Midbrain (tissue), 1 donor: ENCODE data around the gene SENP6.
"Not testable (repeated sequence)": the region's sequence is repeated elsewhere in the genome, so short reads cannot be mapped to it uniquely, and the experiment has no call there.

Source experiments
- DNase-seq: peaks from one replicate; lab custom pipeline; 2025; lab: John Stamatoyannopoulos, UW

SENP6 gene

GRCh38 chr6:75601304-75602245 is at the start of gene SENP6:
Gene SENP6 (plus strand): TSS chr6:75601880. CDS start chr6:75602525, 645 bp downstream.
- DNase-seq, result peak; percentile 81

GRCh38 chr6:75556240-75556639 is 45.4 kb upstream of the SENP6 start:
- DNase-seq, result no peak

GRCh38 chr6:75557068-75557467 is 44.6 kb upstream of the SENP6 start:
- no peak for DNase-seq

GRCh38 chr6:75563032-75563431 is 38.6 kb upstream of the SENP6 start:
- no peak for DNase-seq

- no peak for DNase-seq
These were observed 35.4 kb upstream of the SENP6 start for GRCh38 chr6:75566137-75566767.

GRCh38 chr6:75568100-75568499 is 33.6 kb upstream of the SENP6 start:
- no peak for DNase-seq

- no peak for DNase-seq
These were observed 32.7 kb upstream of the SENP6 start for GRCh38 chr6:75568965-75569364.

GRCh38 chr6:75570671-75571070 is 31.0 kb upstream of the SENP6 start:
- DNase-seq, result not testable (repeated sequence)

GRCh38 chr6:75572072-75572471 is 29.6 kb upstream of the SENP6 start:
- DNase-seq, result no peak

- no peak for DNase-seq
These were observed 21.7 kb upstream of the SENP6 start for GRCh38 chr6:75579951-75580350.

GRCh38 chr6:75581231-75581630 is 20.4 kb upstream of the SENP6 start:
- DNase-seq, result no peak

- DNase-seq, result not testable (repeated sequence)
These were observed 17.1 kb upstream of the SENP6 start for GRCh38 chr6:75584552-75584951.

- DNase-seq, result no peak
These were observed 12.7 kb upstream of the SENP6 start for GRCh38 chr6:75588948-75589347.

GRCh38 chr6:75590370-75590769 is 11.3 kb upstream of the SENP6 start:
- no peak for DNase-seq

- not testable (repeated sequence) for DNase-seq
These were observed 5.3 kb upstream of the SENP6 start for GRCh38 chr6:75596380-75596779.

GRCh38 chr6:75600768-75601167 is 912 bp upstream of the SENP6 start:
- no peak for DNase-seq

- DNase-seq, result peak; percentile 74
These were observed 796 bp downstream of the SENP6 start for GRCh38 chr6:75602246-75603105.

GRCh38 chr6:75603106-75603420 is 1.4 kb downstream of the SENP6 start:
- peak; percentile 52 for DNase-seq

- DNase-seq, result no peak
These were observed 2.6 kb downstream of the SENP6 start for GRCh38 chr6:75604294-75604693.

- no peak for DNase-seq
These were observed 4.0 kb downstream of the SENP6 start for GRCh38 chr6:75605635-75606034.

GRCh38 chr6:75608304-75608703 is 6.6 kb downstream of the SENP6 start:
- DNase-seq, result no peak

GRCh38 chr6:75608956-75609533 is 7.4 kb downstream of the SENP6 start:
- no peak for DNase-seq
